Panc1 (cell line): Measurements from ENCODE around the gene ATP2B2.

Experiments used
- POLR2AphosphoS5 ChIP-seq: IDR thresholded peaks from 2 replicates; pipeline ENCODE4 v1.6.1; 2012; ENCODE audit warnings: mild to moderate bottlenecking, low read depth, low read length, moderate library complexity
- SIN3A ChIP-seq: IDR thresholded peaks from 2 replicates; pipeline ENCODE4 v1.6.1; 2012; ENCODE audit warnings: low read depth, mild to moderate bottlenecking, low read length, moderate library complexity, borderline replicate concordance; ENCODE audit not compliant: insufficient read depth
- TCF7L2 ChIP-seq: IDR thresholded peaks from 2 replicates; pipeline ENCODE4 v1.6.1; 2011; ENCODE audit warnings: mild to moderate bottlenecking, low read depth, low read length, inconsistent platforms
- TF ChIP-seq, protein P1 (sequence below): fragments of 450-650 bp; IDR thresholded peaks from 2 replicates; pipeline ENCODE4 v1.5.1; 2017; ENCODE audit warnings: mild to moderate bottlenecking
- TF ChIP-seq, protein P2 (sequence below), 2 experiments: IDR thresholded peaks; 2 replicates each; pipeline ENCODE4 v1.6.1; 2011 to 2012; ENCODE audit warnings: low read depth in 2 of 2, control low read depth in 1 of 2, low read length in 1 of 2, mild to moderate bottlenecking in 1 of 2, moderate library complexity in 1 of 2; ENCODE audit not compliant: insufficient read depth in 1 of 2

DNA sequence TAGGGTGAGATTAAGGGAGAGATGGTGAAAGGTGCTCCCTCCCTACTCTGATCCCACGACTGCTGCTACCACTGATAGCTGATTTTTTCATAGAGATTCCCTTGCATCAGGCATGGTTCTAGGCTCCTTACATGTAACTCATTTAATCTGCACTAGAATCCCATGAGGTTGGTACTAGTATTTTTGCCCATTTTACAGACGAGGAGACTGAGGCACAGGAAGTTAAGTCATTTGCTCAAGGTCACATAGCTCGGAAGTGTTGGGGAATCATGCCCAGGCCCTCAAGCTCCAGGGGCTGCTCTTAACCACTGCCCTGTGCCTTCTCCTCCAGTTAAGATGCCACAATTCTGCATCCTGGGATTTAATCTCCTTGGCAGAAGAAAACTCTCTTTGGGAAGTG lies 11.2 kb downstream of the ATP2B2 start:
- TF ChIP-seq, protein P1, sequence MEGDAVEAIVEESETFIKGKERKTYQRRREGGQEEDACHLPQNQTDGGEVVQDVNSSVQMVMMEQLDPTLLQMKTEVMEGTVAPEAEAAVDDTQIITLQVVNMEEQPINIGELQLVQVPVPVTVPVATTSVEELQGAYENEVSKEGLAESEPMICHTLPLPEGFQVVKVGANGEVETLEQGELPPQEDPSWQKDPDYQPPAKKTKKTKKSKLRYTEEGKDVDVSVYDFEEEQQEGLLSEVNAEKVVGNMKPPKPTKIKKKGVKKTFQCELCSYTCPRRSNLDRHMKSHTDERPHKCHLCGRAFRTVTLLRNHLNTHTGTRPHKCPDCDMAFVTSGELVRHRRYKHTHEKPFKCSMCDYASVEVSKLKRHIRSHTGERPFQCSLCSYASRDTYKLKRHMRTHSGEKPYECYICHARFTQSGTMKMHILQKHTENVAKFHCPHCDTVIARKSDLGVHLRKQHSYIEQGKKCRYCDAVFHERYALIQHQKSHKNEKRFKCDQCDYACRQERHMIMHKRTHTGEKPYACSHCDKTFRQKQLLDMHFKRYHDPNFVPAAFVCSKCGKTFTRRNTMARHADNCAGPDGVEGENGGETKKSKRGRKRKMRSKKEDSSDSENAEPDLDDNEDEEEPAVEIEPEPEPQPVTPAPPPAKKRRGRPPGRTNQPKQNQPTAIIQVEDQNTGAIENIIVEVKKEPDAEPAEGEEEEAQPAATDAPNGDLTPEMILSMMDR, result no peak
- TF ChIP-seq, protein P2, sequence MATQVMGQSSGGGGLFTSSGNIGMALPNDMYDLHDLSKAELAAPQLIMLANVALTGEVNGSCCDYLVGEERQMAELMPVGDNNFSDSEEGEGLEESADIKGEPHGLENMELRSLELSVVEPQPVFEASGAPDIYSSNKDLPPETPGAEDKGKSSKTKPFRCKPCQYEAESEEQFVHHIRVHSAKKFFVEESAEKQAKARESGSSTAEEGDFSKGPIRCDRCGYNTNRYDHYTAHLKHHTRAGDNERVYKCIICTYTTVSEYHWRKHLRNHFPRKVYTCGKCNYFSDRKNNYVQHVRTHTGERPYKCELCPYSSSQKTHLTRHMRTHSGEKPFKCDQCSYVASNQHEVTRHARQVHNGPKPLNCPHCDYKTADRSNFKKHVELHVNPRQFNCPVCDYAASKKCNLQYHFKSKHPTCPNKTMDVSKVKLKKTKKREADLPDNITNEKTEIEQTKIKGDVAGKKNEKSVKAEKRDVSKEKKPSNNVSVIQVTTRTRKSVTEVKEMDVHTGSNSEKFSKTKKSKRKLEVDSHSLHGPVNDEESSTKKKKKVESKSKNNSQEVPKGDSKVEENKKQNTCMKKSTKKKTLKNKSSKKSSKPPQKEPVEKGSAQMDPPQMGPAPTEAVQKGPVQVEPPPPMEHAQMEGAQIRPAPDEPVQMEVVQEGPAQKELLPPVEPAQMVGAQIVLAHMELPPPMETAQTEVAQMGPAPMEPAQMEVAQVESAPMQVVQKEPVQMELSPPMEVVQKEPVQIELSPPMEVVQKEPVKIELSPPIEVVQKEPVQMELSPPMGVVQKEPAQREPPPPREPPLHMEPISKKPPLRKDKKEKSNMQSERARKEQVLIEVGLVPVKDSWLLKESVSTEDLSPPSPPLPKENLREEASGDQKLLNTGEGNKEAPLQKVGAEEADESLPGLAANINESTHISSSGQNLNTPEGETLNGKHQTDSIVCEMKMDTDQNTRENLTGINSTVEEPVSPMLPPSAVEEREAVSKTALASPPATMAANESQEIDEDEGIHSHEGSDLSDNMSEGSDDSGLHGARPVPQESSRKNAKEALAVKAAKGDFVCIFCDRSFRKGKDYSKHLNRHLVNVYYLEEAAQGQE (IDR thresholded peaks at IDR 0.05; ENCODE audit: insufficient read depth in 1 of 2, low read depth in 2 of 2, low read length in 1 of 2), result no peak
- no peak for TF ChIP-seq POLR2AphosphoS5
- no peak for TF ChIP-seq TCF7L2
- no peak for TF ChIP-seq SIN3A
